ENCODE measurements around the gene PLCG1. TPM values are rescaled to one million over a fixed set of nuclear protein-coding genes. Genes with fewer than 3 reads are reported as not detected.

The PLCG1 gene
- total RNA-seq, 1 experiment from 2014 or later: 33.2 TPM

DNA sequence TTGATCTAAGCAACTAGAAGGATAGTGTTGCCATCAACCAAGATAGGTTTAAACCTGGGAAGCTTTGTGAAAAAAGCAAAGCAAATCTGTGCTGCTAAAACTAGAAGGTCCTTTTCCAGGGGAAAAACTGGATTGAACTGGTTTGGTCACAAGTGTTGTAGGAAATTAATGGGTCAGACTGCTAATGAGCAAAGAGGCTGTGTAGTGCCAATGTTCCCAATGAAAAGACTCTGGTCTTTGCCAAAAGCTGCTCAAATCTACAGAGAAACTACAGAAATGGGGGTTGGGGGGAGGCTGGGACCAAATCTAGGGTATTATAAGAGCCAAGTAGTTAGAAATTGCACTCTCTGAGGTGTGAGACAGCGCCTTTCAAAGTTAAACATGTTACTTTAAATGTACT is 85.0 kb downstream of the PLCG1 start:
- Mint-ChIP-seq H3K36me3 (ENCODE audit: insufficient read depth, unreplicated experiment) (peaks cover 8% of the 10 kb centered on the region), H3K27ac (ENCODE audit: low read depth, unreplicated experiment) (no peak overlapping the region), H3K4me1 (ENCODE audit: insufficient read depth, unreplicated experiment) (peaks cover 10% of the 10 kb centered on the region), H3K4me3 (ENCODE audit: unreplicated experiment) (no peak overlapping the region), H3K9me3 (ENCODE audit: unreplicated experiment) (peaks cover 7% of the 10 kb centered on the region), H3K27me3 (ENCODE audit: insufficient read depth, unreplicated experiment) (no peaks in the 10 kb centered on the region)
- no TSS peak for BruUV-seq (replicated peaks)
- ChIA-PET POLR2A (interaction anchor here (0.7 kb wide), 1 partner anchor 86 kb away, joined by 3 read pairs; no protein-coding TSS in a partner anchor), CTCF (interaction anchor here (0.7 to 6.8 kb wide), 4 partner anchors 23 to 88 kb away, joined by 4 to 44 read pairs (median 7); no protein-coding TSS in a partner anchor)
- DNase-seq (ENCODE audit: unreplicated experiment): no peak
- intact Hi-C loops (cut with micrococcal nuclease): no loop called here
- TF ChIP-seq, protein P1, sequence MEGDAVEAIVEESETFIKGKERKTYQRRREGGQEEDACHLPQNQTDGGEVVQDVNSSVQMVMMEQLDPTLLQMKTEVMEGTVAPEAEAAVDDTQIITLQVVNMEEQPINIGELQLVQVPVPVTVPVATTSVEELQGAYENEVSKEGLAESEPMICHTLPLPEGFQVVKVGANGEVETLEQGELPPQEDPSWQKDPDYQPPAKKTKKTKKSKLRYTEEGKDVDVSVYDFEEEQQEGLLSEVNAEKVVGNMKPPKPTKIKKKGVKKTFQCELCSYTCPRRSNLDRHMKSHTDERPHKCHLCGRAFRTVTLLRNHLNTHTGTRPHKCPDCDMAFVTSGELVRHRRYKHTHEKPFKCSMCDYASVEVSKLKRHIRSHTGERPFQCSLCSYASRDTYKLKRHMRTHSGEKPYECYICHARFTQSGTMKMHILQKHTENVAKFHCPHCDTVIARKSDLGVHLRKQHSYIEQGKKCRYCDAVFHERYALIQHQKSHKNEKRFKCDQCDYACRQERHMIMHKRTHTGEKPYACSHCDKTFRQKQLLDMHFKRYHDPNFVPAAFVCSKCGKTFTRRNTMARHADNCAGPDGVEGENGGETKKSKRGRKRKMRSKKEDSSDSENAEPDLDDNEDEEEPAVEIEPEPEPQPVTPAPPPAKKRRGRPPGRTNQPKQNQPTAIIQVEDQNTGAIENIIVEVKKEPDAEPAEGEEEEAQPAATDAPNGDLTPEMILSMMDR (IDR thresholded peaks at IDR 0.05; ENCODE audit: unreplicated experiment): no peak

DNA sequence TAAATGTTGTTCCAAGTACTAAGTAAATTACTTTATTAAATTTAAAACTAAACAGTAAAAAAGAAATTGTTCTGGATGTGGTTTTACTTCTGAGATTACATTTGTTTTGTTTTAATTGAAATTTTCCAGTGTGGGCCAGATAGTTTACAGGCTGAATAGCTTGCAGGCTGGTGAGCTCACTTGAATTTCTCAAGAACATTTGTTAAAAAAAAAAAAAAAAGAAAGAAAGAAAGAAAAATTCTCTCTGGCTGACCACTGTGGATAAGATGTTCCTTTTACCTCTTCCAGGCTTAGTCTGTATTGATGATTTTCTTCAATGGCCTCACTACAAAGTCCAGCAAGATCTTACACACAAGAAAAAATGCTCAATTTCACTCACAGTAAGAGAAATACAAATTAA is 85.4 kb downstream of the PLCG1 start:
- Mint-ChIP-seq H3K36me3 (ENCODE audit: insufficient read depth, unreplicated experiment) (peaks cover 8% of the 10 kb centered on the region), H3K9me3 (ENCODE audit: unreplicated experiment) (peaks cover 7% of the 10 kb centered on the region), H3K27ac (ENCODE audit: low read depth, unreplicated experiment) (no peak overlapping the region), H3K27me3 (ENCODE audit: insufficient read depth, unreplicated experiment) (no peaks in the 10 kb centered on the region), H3K4me3 (ENCODE audit: unreplicated experiment) (no peak overlapping the region), H3K4me1 (ENCODE audit: insufficient read depth, unreplicated experiment) (peaks cover 10% of the 10 kb centered on the region)
- no peak for DNase-seq (ENCODE audit: unreplicated experiment)
- no TSS peak for BruUV-seq (replicated peaks)
- TF ChIP-seq, protein P1 (IDR thresholded peaks at IDR 0.05; ENCODE audit: unreplicated experiment): no peak
- POLR2A ChIA-PET: interaction anchor here (1.5 to 1.9 kb wide), 6 partner anchors 8 to 94 kb away, joined by 3 to 10 read pairs (median 6); partner anchors contain the start of gene ZHX3
- intact Hi-C loops (cut with micrococcal nuclease): no loop called here
- CTCF ChIA-PET: interaction anchor here (0.7 to 6.8 kb wide), 6 partner anchors 11 to 117 kb away, joined by 4 to 44 read pairs (median 14); partner anchors contain the start of gene LPIN3

DNA sequence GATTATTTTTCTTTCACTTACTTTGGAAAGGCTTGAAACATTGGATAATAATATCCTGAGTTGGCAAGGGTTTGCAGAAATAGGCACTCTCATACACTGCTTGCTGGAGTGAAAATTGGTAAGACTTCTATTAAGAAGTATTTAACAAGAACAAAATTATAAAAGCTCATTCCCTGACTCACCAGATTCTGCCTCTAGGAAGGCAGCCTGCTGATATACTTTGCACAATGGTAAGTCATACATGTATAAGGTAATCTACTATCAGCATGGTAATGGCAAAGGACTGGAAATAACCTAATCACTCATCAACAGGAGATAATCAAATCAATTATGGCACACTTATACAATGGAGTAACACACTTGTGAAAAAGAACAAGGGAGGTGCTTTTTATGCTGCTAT is 85.8 kb downstream of the PLCG1 start:
- BruUV-seq (replicated peaks): no TSS peak
- TF ChIP-seq, protein P1 (IDR thresholded peaks at IDR 0.05; ENCODE audit: unreplicated experiment): no peak
- Mint-ChIP-seq H3K36me3 (ENCODE audit: insufficient read depth, unreplicated experiment) (peaks cover 8% of the 10 kb centered on the region), H3K4me3 (ENCODE audit: unreplicated experiment) (no peak overlapping the region), H3K9me3 (ENCODE audit: unreplicated experiment) (peaks cover 7% of the 10 kb centered on the region), H3K27ac (ENCODE audit: low read depth, unreplicated experiment) (no peak overlapping the region), H3K4me1 (ENCODE audit: insufficient read depth, unreplicated experiment) (peaks cover 10% of the 10 kb centered on the region), H3K27me3 (ENCODE audit: insufficient read depth, unreplicated experiment) (no peaks in the 10 kb centered on the region)
- CTCF ChIA-PET: interaction anchor here (0.6 to 6.8 kb wide), 13 partner anchors 9 to 260 kb away, joined by 3 to 44 read pairs (median 5); partner anchors contain the start of gene LPIN3
- DNase-seq (ENCODE audit: unreplicated experiment): no peak
- POLR2A ChIA-PET: interaction anchor here (0.5 to 1.9 kb wide), 8 partner anchors 8 to 94 kb away, joined by 3 to 10 read pairs (median 4); partner anchors contain the start of gene ZHX3
- intact Hi-C loops (cut with micrococcal nuclease): no loop called here

DNA sequence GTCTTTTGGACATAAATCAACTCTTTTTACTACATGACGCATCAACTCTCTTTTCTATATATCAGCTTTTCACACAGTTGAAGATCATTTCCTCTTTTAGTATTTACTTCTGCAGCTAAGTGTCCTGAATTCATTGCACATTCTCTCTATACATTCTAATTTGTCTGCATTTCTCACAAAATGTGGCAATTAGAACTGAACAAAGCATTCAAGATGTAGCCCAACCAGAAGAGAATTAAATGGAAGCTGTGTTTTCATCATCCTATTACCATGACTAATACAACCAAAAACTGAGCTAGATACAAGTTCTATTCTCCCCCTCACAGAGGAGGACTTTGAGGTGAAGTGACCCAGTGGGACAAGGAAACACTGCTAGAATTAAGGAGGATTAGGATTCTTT is 86.9 kb downstream of the PLCG1 start:
- intact Hi-C loops (cut with micrococcal nuclease): no loop called here
- no peaks in the 10 kb centered on the region for H3K27me3 Mint-ChIP-seq (ENCODE audit: insufficient read depth, unreplicated experiment)
- peak overlapping the region; percentile 18 for H3K27ac Mint-ChIP-seq (ENCODE audit: low read depth, unreplicated experiment)
- H3K36me3 Mint-ChIP-seq (ENCODE audit: insufficient read depth, unreplicated experiment): peaks cover 8% of the 10 kb centered on the region
- POLR2A ChIA-PET: interaction anchor here (0.9 to 1.9 kb wide), 10 partner anchors 8 to 105 kb away, joined by 3 to 10 read pairs (median 4); partner anchors contain the start of gene ZHX3
- peaks cover 7% of the 10 kb centered on the region for H3K9me3 Mint-ChIP-seq (ENCODE audit: unreplicated experiment)
- peaks cover 16% of the 10 kb centered on the region for H3K4me1 Mint-ChIP-seq (ENCODE audit: insufficient read depth, unreplicated experiment)
- no peak overlapping the region for H3K4me3 Mint-ChIP-seq (ENCODE audit: unreplicated experiment)
- CTCF ChIA-PET: interaction anchor here (0.5 to 6.8 kb wide), 18 partner anchors 9 to 261 kb away, joined by 3 to 44 read pairs (median 5); partner anchors contain the start of gene LPIN3
- DNase-seq (ENCODE audit: unreplicated experiment): no peak
- BruUV-seq (replicated peaks): no TSS peak
- TF ChIP-seq, protein P1 (IDR thresholded peaks at IDR 0.05; ENCODE audit: unreplicated experiment): no peak
